ENCODE measurements around the gene AQR. TPM values are rescaled to one million over a fixed set of nuclear protein-coding genes. Genes with fewer than 3 reads are reported as not detected.
"Not testable (repeated sequence)": the region's sequence is repeated elsewhere in the genome, so short reads cannot be mapped to it uniquely, and the experiment has no call there.

AQR gene
- total RNA-seq, 2 donors from 2014 or later, result 12.5 to 14.5 TPM

DNA sequence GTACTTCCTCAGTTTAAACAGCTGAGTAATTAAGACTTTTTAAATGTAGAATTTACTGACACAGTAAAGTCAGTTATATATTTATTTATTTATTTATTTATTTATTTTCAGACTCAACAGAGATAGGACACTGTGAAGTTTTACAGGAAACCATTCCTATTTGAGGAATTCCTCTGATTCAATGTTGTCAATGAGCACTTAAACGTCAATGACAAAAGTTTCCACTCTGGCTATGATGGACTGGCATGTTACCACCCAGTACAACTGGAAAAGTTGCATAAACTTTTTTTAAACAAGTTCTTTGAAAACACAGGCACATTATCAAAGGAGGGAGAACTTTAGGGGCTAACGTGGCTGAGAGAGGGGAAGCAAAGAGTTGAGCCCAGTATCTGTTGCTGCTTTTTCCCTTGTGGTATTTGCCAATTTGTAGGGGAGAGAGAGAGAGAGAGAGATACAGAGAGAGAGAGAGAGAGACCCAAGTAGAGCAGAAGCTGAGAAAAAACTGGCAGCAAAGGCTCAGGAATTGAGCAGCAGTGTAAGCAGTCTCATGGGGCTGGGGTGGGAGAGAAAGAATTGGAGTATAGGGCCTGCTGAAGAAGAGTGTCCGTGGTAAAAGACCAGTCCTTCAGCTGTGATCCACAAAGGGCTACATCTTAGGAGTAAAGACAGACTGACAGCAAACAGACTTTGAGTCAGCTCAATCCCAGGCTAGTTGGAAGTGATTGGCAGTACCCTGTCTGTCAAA lies 155.9 kb downstream of the AQR start:
- TF ChIP-seq CTCF (IDR thresholded peaks at IDR 0.05), result no peak
- Histone ChIP-seq H3K4me3 (no peak overlapping the region), H3K9me3 (no peaks in the 10 kb centered on the region), H3K4me1 (peaks cover 0 to 16% of the 10 kb centered on the region in 2 donors), H3K27me3 (no peaks in the 10 kb centered on the region), H3K27ac (peak overlapping the region in 1 of 2 donors; percentile 50), H3K36me3 (no peaks in the 10 kb centered on the region)
- no peak for DNase-seq (ENCODE audit: low spot score)

DNA sequence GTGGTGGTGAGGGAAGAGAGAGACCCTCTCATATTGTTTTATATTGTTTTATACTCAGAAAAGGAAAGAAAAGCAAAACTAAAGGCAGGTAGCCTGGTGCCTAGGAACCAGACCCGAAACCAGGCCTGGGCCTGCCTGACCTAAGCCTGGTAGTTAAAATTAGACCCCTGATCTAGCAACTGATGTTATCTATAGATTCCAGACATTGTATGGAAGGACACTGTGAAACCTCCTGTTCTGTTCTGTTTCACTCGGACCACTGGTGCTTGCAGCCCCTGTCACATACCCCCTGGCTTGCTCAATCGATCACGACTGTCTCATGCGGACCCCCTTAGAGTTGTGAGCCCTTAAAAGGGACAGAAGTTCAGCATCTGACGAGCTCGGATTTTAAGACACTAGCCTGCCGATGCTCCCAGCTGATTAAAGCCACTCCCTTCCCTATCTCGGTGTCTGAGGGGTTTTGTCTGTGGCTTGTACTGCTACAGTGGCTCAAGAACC lies 156.6 kb downstream of the AQR start:
- Histone ChIP-seq H3K4me1 (peaks cover 0 to 16% of the 10 kb centered on the region in 2 donors), H3K27ac (peak overlapping the region in 1 of 2 donors; percentile 50)
- H3K4me3 ChIP-seq; H3K27me3 ChIP-seq; H3K9me3 ChIP-seq; H3K36me3 ChIP-seq; DNase-seq (ENCODE audit: low spot score): not testable (repeated sequence)

DNA sequence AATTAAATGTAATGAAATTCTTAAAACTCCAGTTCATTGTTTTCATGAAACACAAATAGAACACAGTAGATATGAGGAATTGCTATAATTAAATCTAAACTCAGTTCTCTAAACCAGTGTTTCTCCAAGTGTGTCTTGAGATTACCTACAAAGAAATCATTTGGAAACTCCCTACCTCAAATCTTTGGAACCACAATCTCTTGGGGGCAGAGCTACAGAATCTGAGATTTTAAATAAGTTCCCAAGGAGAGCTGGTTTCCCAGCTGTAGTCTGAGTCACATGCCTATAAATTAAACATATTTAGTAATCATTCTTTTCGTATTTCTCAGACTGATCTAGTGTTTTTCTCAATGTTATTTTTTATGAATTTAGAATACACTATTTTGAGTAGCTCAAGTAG lies 157.2 kb downstream of the AQR start:
- no peaks in the 10 kb centered on the region for H3K36me3 ChIP-seq
- H3K27me3 ChIP-seq, result no peaks in the 10 kb centered on the region
- no peak for DNase-seq (ENCODE audit: low spot score)
- no peak overlapping the region for H3K4me3 ChIP-seq
- H3K4me1 ChIP-seq, result peaks cover 0 to 16% of the 10 kb centered on the region in 2 donors
- peak overlapping the region in 1 of 2 donors; percentile 50 for H3K27ac ChIP-seq
- TF ChIP-seq CTCF (IDR thresholded peaks at IDR 0.05), result no peak
- H3K9me3 ChIP-seq, result no peaks in the 10 kb centered on the region

DNA sequence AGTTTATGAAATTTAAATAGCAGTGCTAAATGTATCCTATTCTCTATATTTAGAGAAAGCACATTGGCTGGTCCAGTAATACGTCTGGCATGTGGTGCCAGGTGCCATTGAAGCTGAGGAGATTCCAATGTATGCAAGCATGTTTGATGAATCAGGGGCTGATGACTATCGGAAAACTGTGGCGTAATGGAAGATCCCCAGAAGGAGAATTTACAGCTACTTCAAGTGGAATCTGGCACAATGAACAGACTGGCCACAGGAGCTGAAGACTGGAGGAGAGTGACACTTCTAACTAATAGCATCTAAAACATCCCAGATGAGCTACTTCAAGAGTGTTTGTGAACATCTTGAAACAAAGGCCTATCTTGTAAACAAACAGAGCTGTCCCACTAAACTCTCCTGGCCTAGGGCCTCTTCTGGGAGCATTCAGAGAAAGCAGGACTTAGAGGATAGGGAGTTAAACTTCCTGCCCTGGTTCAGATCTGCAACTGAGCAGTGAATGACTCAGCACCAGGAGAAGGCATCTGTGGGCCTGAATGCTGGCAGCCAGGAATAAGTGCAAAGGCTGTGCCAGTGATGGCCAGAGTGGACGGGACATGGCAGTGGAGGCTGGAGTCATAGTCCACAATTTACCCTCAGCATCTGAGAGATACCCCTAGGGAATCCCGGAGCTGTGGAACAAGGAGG lies 159.0 kb downstream of the AQR start:
- H3K27ac ChIP-seq, result peak overlapping the region; percentile 35 to 74

GRCh38 chr15:34809186-34809585 lies 160.4 kb downstream of the AQR start:
- no peaks in the 10 kb centered on the region for H3K9me3 ChIP-seq
- no peaks in the 10 kb centered on the region for H3K27me3 ChIP-seq
- peaks cover 0 to 16% of the 10 kb centered on the region in 2 donors for H3K4me1 ChIP-seq
- no peaks in the 10 kb centered on the region for H3K36me3 ChIP-seq
- no peak for DNase-seq (ENCODE audit: low spot score)
- no peak overlapping the region for H3K4me3 ChIP-seq
- TF ChIP-seq CTCF (IDR thresholded peaks at IDR 0.05), result no peak
- no peak overlapping the region for H3K27ac ChIP-seq

More for the DNA sequence above, 159.0 kb downstream of the AQR start:
- Histone ChIP-seq H3K9me3 (no peaks in the 10 kb centered on the region), H3K4me1 (peaks cover 0 to 16% of the 10 kb centered on the region in 2 donors), H3K27me3 (no peaks in the 10 kb centered on the region), H3K4me3 (no peak overlapping the region), H3K36me3 (no peaks in the 10 kb centered on the region)
- no peak for DNase-seq (ENCODE audit: low spot score)
- no peak for TF ChIP-seq CTCF (IDR thresholded peaks at IDR 0.05)

DNA sequence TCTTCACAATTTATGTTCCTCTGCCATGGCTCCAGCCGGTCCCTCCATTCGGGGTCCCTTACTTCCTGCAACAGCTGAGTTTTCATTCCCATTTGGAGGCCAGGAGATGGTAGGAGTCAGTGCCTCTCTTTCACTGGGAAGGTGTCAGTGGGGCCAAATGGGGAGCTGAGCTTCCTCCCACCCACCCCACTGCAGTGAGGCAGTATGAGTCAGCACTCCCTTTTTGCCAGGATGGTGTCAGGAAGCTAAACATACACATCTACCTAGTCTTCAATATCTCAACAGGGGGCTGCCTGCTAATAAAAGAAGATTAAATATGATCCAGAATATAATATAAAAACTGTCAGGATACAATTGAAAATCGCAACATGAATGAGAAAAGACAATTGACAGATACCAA lies 161.5 kb downstream of the AQR start:
- Histone ChIP-seq H3K4me1 (peaks cover 0 to 12% of the 10 kb centered on the region in 2 donors), H3K4me3 (no peak overlapping the region), H3K9me3 (no peaks in the 10 kb centered on the region), H3K27ac (no peak overlapping the region), H3K36me3 (no peaks in the 10 kb centered on the region), H3K27me3 (no peaks in the 10 kb centered on the region)
- no peak for DNase-seq (ENCODE audit: low spot score)
- no peak for TF ChIP-seq CTCF (IDR thresholded peaks at IDR 0.05)

GRCh38 chr15:34807241-34807640 lies 162.3 kb downstream of the AQR start:
- not testable (repeated sequence) for H3K4me3 ChIP-seq; H3K27ac ChIP-seq; H3K9me3 ChIP-seq; DNase-seq (ENCODE audit: low spot score); H3K27me3 ChIP-seq; H3K36me3 ChIP-seq; H3K4me1 ChIP-seq
